Measurements from ENCODE around the gene PIAS1.

DNA sequence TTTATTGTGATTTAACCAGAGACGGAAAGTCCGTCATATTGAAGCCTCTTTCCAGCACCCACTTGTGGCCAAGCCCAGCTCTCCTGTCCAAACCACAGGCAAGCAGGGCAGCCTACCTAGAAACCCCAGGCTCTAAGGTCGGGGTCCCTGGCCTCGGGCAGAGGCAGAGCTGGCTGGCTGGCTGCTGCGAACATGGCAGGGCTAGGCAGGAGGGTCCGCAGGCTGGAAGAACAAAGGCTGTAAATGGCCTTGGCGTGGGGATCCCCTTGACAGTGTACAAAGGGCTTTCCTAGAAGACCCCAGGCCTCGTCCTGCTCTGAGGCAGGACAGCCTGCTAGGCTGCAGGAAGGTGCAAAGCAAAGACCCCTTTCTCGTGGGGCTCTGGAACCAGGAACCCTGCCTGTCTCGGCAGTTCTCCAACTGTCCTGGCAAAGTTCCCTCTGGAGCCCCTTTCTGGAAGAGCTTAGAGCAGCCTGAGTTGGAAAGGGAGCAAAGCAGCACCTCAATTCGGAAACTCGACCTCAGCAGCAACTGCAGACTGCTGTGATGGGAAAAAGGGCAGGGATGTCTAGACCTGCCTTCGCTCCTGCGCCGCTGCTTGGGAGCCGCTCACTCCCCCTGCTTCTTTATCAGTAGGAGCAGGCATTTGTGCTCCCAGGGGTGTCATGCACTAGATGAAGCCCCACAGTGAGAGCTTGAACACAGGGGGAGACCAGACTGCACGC is 142.5 kb downstream of the PIAS1 start:
- TF ChIP-seq, protein P1, sequence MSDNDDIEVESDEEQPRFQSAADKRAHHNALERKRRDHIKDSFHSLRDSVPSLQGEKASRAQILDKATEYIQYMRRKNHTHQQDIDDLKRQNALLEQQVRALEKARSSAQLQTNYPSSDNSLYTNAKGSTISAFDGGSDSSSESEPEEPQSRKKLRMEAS (IDR thresholded peaks at IDR 0.05) = no peak
- 0 out of 2 replicates have a peak, but pooled peaks have one; percentile 5 for TF ChIP-seq POLR2AphosphoS5 (IDR thresholded peaks at IDR 0.05; ENCODE audit: low read depth, low read length)
- TF ChIP-seq, protein P2, sequence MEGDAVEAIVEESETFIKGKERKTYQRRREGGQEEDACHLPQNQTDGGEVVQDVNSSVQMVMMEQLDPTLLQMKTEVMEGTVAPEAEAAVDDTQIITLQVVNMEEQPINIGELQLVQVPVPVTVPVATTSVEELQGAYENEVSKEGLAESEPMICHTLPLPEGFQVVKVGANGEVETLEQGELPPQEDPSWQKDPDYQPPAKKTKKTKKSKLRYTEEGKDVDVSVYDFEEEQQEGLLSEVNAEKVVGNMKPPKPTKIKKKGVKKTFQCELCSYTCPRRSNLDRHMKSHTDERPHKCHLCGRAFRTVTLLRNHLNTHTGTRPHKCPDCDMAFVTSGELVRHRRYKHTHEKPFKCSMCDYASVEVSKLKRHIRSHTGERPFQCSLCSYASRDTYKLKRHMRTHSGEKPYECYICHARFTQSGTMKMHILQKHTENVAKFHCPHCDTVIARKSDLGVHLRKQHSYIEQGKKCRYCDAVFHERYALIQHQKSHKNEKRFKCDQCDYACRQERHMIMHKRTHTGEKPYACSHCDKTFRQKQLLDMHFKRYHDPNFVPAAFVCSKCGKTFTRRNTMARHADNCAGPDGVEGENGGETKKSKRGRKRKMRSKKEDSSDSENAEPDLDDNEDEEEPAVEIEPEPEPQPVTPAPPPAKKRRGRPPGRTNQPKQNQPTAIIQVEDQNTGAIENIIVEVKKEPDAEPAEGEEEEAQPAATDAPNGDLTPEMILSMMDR (IDR thresholded peaks at IDR 0.05 in 2 of 3, conservative IDR thresholded peaks at IDR 0.05 in 1 of 3; ENCODE audit: borderline replicate concordance in 1 of 3, insufficient read depth in 1 of 3, low read depth in 2 of 3, low read length in 2 of 3) = no peak
- TF ChIP-seq POLR2A (IDR thresholded peaks at IDR 0.05; ENCODE audit: borderline replicate concordance, extremely low read depth, insufficient read depth, insufficient read length) = no peak

Data from HCT116 (cell line).